ENCODE measurements around the gene CEBPA.

The CEBPA gene

DNA sequence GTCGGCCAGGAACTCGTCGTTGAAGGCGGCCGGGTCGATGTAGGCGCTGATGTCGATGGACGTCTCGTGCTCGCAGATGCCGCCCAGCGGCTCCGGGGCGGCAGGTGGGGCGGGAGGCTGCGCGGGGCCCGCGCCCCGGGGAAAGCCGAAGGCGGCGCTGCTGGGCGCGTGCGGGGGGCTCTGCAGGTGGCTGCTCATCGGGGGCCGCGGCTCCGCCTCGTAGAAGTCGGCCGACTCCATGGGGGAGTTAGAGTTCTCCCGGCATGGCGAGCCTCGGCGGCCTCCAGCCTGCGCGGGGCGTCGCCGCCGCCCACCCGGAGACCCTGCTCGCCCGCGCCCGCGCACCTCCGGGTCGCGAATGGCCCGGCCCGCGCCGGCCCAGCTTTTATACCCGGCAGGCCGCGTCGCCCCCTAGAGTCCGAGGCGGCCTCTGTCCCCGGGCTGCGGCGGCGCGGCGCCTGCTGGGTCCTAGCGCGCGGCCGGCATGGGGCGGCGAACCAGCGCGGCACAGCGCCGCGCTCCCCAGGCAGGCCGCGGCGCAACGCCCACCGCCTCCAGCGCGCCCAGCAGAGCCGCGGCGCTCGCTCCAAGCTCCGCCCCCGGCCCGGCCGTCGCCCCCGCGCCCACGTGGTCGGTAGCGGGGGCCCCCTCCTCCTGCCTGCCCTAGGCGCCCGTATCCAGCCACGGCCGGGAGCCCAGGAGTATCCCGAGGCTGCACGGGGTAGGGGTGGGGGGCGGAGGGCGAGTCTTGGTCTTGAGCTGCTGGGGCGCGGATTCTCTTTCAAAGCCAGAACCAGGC is at the start of gene CEBPA:
TSS of gene CEBPA (minus strand) at position 360 of the 799 bp plus-strand sequence. CDS start at position 240, 120 bp downstream.
- TF ChIP-seq, protein P1, sequence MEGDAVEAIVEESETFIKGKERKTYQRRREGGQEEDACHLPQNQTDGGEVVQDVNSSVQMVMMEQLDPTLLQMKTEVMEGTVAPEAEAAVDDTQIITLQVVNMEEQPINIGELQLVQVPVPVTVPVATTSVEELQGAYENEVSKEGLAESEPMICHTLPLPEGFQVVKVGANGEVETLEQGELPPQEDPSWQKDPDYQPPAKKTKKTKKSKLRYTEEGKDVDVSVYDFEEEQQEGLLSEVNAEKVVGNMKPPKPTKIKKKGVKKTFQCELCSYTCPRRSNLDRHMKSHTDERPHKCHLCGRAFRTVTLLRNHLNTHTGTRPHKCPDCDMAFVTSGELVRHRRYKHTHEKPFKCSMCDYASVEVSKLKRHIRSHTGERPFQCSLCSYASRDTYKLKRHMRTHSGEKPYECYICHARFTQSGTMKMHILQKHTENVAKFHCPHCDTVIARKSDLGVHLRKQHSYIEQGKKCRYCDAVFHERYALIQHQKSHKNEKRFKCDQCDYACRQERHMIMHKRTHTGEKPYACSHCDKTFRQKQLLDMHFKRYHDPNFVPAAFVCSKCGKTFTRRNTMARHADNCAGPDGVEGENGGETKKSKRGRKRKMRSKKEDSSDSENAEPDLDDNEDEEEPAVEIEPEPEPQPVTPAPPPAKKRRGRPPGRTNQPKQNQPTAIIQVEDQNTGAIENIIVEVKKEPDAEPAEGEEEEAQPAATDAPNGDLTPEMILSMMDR (conservative IDR thresholded peaks at IDR 0.05; ENCODE audit: control insufficient read depth, insufficient read depth, low read depth, low read length) = no peak
- DNase-seq (ENCODE audit: low read depth) = peak; percentile 70
- peak within 1 kb of the TSS; percentile 47 for H3K4me3 ChIP-seq (ENCODE audit: control insufficient read depth, low read depth, low read length)

DNA sequence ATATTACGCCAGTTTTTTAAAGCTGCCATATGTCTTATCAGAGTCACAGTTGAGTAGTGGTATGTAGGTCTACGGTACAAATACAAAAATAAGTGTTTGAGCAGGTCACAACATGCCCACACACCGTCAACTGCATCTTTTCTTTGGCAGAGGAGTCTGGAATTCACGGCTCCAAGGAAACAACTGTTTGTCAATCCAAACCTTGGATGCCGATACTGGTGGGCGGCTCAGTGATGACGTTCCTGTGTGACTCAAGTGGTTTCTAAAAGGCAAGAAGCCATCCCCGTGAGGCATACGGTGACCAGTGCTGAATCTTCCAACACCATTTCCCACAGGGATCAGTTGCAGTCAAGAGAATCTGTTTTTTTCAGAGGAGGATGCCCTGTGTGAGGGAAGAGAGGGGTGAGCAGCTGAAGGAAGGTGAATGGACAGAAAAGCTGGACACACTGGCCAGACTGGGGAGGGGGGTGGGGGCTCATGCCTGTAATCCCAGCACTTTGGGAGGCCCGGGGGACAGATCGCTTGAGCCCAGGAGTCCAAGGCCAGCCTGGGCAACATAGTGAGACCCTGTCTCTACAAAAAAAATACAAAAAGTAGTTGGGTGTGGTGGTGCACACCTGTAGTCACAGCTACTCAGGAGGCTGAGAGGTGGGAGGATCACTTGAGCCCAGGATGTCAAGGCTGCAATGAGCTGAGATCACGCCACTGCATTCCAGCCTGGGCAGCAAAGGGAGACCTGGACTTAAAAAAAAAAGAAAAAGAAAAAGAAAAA is 48.4 kb upstream of the CEBPA start:
- no peak overlapping the region for H3K4me3 ChIP-seq (ENCODE audit: control insufficient read depth, low read depth, low read length)
- TF ChIP-seq, protein P1 (conservative IDR thresholded peaks at IDR 0.05; ENCODE audit: control insufficient read depth, insufficient read depth, low read depth, low read length) = no peak
- DNase-seq (ENCODE audit: low read depth) = peak; percentile 98

DNA sequence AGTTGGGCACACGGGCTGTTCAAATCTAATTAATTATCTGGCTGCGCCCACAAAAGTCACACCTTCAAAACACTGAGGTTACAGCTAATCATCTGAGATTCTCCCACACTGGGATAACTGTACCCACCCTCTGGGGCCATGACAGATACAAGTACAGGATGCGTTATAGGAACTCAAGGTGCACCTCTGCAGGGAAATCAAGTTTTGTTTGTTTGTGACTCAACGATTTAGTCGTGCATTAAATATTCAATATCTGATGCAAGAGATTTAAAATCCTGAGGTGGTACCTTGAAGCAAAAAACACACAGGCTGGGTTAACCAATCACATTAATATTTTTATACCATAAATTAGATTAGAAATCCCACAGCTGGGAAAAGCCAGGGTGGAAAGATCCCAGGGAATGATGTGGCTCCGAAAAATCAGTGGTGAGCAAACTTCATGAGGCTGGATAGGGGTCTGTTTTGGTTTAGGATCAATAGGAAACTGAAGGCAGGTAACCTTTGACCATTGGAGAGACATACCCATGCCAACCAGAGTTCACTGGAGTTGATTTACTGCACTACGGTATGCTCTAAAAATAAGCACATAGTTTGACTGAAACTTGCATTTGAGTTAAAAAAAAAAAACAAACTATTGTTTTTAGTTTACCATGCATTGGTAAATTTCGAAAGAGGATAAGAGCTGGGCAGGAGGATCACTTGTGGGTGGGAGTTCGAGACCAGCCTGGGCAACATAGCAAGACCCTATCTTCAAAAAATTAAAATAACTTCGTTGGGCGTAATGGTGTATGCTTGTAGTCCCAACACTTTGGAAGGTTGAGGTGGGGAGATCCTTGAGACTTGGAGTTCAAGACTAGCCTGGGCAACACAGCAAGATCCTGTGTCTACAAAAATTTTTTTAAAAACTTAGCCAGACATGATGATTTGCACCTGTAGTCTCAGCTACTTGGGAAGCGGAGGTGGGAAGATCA is 47.3 kb upstream of the CEBPA start:
- no peak for DNase-seq (ENCODE audit: low read depth)
- TF ChIP-seq, protein P1 (conservative IDR thresholded peaks at IDR 0.05; ENCODE audit: control insufficient read depth, insufficient read depth, low read depth, low read length) = no peak

DNA sequence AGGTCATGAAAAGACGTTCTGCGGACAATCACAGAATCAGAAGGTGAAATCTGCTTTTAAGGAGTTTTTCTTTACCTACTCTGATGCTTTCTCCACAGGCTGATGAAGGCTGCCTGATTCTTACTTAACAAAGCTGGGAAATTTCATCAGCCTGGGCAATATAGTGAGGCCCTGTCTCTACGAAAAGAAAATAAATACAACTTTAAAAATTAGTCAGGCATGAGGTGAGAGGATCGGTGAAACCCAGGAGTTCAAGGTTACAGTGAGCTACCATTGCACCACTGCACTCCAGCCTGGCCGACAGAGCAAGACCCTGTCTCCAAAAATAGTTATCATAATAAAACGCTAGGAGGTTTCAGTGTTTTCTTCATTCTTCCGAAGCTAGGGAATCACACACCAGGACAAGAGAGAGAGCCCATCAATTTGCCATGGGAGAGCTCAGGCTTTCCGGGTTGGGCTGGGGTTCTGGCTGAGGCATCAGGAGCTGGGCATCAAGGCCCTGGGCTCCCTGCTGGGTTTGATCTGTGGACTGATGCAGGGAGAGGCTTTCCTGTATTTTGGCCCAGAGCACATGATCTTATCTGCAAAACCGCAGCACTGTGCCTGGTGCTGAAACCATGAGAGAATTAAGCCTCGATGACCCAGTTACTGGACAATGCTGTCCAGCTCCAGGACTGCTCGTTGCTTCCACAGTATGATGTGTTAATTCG is 46.1 kb upstream of the CEBPA start:
- peak; percentile 63 for DNase-seq (ENCODE audit: low read depth)

More for the DNA sequence above, 47.3 kb upstream of the CEBPA start:
- no peak overlapping the region for H3K4me3 ChIP-seq (ENCODE audit: control insufficient read depth, low read depth, low read length)

DNA sequence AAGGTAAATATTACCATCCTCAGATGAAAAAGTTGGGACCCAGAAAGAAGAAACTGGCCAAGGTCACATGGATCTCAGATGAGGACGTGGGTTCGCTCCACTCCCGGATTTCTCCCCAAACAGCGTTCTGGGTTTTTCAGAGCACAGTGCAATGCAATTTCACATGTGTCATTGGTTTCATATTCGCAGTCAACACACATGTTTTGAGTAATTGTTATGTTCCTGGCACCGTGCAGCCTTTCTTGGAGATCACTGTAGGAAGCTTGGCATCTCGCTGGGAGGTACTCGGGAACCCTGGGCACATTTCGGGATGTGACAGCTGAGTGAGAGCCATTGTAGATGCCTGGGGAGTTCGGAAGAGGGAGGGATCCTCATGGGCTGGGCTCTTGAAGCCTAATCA is 45.0 kb upstream of the CEBPA start:
- H3K4me3 ChIP-seq (ENCODE audit: control insufficient read depth, low read depth, low read length) = no peak overlapping the region
- TF ChIP-seq, protein P1 (conservative IDR thresholded peaks at IDR 0.05; ENCODE audit: control insufficient read depth, insufficient read depth, low read depth, low read length) = no peak
- DNase-seq (ENCODE audit: low read depth) = no peak

More for the DNA sequence above, 46.1 kb upstream of the CEBPA start:
- TF ChIP-seq, protein P1 (conservative IDR thresholded peaks at IDR 0.05; ENCODE audit: control insufficient read depth, insufficient read depth, low read depth, low read length) = no peak
- H3K4me3 ChIP-seq (ENCODE audit: control insufficient read depth, low read depth, low read length) = no peak overlapping the region

Data from fibroblast of mammary gland (primary cell).